Activated CD8-positive, alpha-beta memory T cell treated with anti-CD3 and anti-CD28 coated beads, Interleukin-2, amount 10 ng/mL, durations not matched to agents 7 days and 5 days (primary cell): ENCODE data around the gene PROSER2. TPM values are rescaled to one million over a fixed set of nuclear protein-coding genes. Genes with fewer than 3 reads are reported as not detected.

Source experiments
- ATAC-seq: fragments of 150-1000 bp; cut with Tn5 transposase; one replicate; pipeline ENCODE4 v1.10.0; 2021; ENCODE audit warnings: moderate library complexity
- CTCF ChIA-PET: fragments of 350-600 bp; sonication (Branson Sonifier 250); formaldehyde crosslinking; loops from one replicate; lab custom pipeline; 2021; ENCODE audit warnings: antibody characterized with exemption; lab: Charles Lee
- DNase-seq: peaks from one replicate; pipeline ENCODE4 v3.0.0-alpha.2; 2020
- H3K27ac Mint-ChIP-seq: one replicate; pipeline ENCODE4 v1.8.0; 2021; ENCODE audit warnings: mild to moderate bottlenecking, mixed read lengths
- H3K27me3 Mint-ChIP-seq: one replicate; pipeline ENCODE4 v1.8.0; 2021; ENCODE audit warnings: mixed read lengths
- H3K36me3 Mint-ChIP-seq: one replicate; pipeline ENCODE4 v1.8.0; 2021; ENCODE audit warnings: mild to moderate bottlenecking, mixed read lengths
- H3K4me1 Mint-ChIP-seq: one replicate; pipeline ENCODE4 v1.8.0; 2021; ENCODE audit warnings: mixed read lengths
- H3K4me3 Mint-ChIP-seq: one replicate; pipeline ENCODE4 v1.8.0; 2021; ENCODE audit warnings: mild to moderate bottlenecking, moderate library complexity, mixed read lengths
- H3K9me3 Mint-ChIP-seq: one replicate; pipeline ENCODE4 v1.8.0; 2022; ENCODE audit warnings: low read depth, mixed read lengths
- total RNA-seq, 2 experiments: library from RNA; stranded (reverse); gene quantifications; one replicate each; pipeline ENCODE4 v1.2.3, GENCODE V29; 2021

Gene PROSER2
- total RNA-seq, 2 experiments from 2014 or later, result 0.23 TPM

DNA sequence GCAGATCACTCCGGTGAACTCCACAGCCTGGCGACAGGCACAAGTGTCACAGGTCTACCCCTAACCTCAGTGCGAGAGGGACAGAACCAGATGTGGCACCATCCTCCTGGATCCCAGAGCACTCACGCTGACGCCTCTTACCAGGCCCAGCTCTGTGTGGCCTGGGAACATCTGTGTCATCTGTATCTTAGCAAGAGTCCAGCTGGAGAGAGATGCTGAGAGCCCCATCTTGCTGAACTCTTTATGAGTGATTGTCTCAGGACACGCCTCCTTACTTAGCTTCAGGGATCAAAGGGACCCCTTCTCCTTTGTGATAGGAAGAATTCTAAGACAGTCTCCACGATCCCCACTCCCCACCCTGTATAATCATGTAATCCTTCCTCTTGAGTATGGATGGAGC is 10.0 kb upstream of the PROSER2 start:
- DNase-seq, result no peak
- CTCF ChIA-PET, result interaction anchor here (1.3 kb wide), 1 partner anchor 9 kb away, joined by 4 read pairs; no protein-coding TSS in a partner anchor
- no peaks in the 10 kb centered on the region for H3K36me3 Mint-ChIP-seq
- H3K9me3 Mint-ChIP-seq, result no peaks in the 10 kb centered on the region
- no peak overlapping the region for H3K27ac Mint-ChIP-seq
- H3K27me3 Mint-ChIP-seq, result peaks cover 14% of the 10 kb centered on the region
- no peak overlapping the region for H3K4me3 Mint-ChIP-seq
- H3K4me1 Mint-ChIP-seq, result no peaks in the 10 kb centered on the region
- ATAC-seq, result no peak

GRCh38 chr10:11813855-11814567 is 9.1 kb upstream of the PROSER2 start:
- H3K9me3 Mint-ChIP-seq, result no peaks in the 10 kb centered on the region
- no peaks in the 10 kb centered on the region for H3K36me3 Mint-ChIP-seq
- no peak for ATAC-seq
- H3K4me3 Mint-ChIP-seq, result no peak overlapping the region
- no peak for DNase-seq
- H3K27me3 Mint-ChIP-seq, result peaks cover 6% of the 10 kb centered on the region
- H3K4me1 Mint-ChIP-seq, result no peaks in the 10 kb centered on the region
- CTCF ChIA-PET, result interaction anchor here (0.7 to 1.3 kb wide), 3 partner anchors 9 to 173 kb away, joined by 3 to 4 read pairs (median 4); no protein-coding TSS in a partner anchor
- no peak overlapping the region for H3K27ac Mint-ChIP-seq

DNA sequence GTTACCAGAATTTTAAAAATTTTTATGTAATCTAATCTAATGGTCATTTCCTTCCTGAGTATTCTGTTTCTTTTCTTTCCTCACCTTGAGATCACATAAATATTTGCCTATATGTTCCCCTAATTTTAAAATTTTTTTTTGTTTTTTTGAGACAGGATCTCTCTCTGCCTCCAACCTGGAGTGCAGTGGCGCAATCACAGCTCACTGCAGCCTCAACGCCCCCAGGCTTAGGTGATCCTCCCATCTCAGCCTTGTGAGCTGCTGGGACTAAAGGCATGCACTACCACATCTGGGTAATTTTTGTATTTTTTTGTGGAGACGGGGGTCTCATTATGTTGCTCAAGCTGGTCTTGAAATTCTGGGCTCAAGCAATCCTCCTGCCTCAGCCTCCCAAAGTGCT is 4.1 kb upstream of the PROSER2 start:
- DNase-seq, result no peak
- Mint-ChIP-seq H3K27ac (no peak overlapping the region), H3K9me3 (no peaks in the 10 kb centered on the region), H3K4me1 (peaks cover 7% of the 10 kb centered on the region), H3K4me3 (no peak overlapping the region), H3K27me3 (peaks cover 27% of the 10 kb centered on the region), H3K36me3 (no peaks in the 10 kb centered on the region)
- no peak for ATAC-seq
- CTCF ChIA-PET, result interaction anchor here (0.7 to 2.3 kb wide), 6 partner anchors 9 to 304 kb away, joined by 3 to 7 read pairs (median 4); no protein-coding TSS in a partner anchor

DNA sequence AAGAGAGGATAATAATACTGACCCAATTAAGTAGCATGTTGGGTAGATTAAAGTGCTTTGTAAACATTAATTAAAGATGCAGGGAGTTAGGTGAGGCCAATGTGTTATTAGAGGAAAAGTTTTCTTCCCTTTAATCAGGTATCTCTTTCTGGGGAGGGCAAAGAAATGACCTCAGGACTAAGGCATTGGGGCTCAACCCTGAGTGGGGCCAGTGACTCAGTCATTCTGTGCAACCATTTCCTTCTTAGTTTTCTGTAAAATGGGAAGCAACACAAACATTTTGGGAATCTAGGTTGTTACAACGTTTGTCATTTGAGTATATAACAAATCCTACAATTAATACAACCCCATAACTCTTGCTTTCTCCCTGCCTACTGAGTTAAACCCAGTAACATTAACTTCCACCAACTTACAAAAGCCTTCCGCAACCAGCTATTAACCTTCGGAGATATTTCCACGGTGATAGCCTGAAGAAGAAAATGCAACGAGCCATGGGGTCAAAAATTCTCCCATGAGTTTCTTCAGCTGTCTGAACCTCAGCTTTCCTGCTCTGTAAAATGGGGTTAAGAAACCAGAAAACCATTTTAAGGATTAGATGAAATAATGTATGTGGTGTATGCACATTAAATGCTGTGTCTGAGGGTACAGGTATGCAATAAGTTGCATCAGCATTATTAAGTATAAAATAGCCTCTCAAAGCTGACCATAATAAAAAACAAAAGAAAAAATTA is 965 bp upstream of the PROSER2 start:
- Mint-ChIP-seq H3K27me3 (peaks cover 50% of the 10 kb centered on the region), H3K4me3 (no peak overlapping the region), H3K36me3 (no peaks in the 10 kb centered on the region), H3K27ac (no peak overlapping the region), H3K9me3 (no peaks in the 10 kb centered on the region), H3K4me1 (peaks cover 11% of the 10 kb centered on the region)
- CTCF ChIA-PET, result interaction anchor here (0.6 to 1.6 kb wide), 3 partner anchors 9 to 955 kb away, joined by 3 to 4 read pairs (median 4); no protein-coding TSS in a partner anchor
- no peak for DNase-seq
- ATAC-seq, result no peak

- DNase-seq (no peak), ATAC-seq (no peak)
- Mint-ChIP-seq H3K27ac (no peak overlapping the region), H3K4me3 (no peak overlapping the region), H3K27me3 (peaks cover 54% of the 10 kb centered on the region), H3K9me3 (no peaks in the 10 kb centered on the region), H3K4me1 (peaks cover 11% of the 10 kb centered on the region), H3K36me3 (no peaks in the 10 kb centered on the region)
- CTCF ChIA-PET, result interaction anchor here (1.0 to 1.6 kb wide), 2 partner anchors 10 to 164 kb away, joined by 3 to 4 read pairs; no protein-coding TSS in a partner anchor
These were observed 391 bp upstream of the PROSER2 start for GRCh38 chr10:11822809-11823121.

GRCh38 chr10:11823989-11824346 is 812 bp downstream of the PROSER2 start:
- CTCF ChIA-PET, result no interaction called here
- DNase-seq (no peak), ATAC-seq (no peak)
- Mint-ChIP-seq H3K27me3 (peaks cover 60% of the 10 kb centered on the region), H3K9me3 (no peaks in the 10 kb centered on the region), H3K36me3 (no peaks in the 10 kb centered on the region), H3K27ac (no peak overlapping the region), H3K4me3 (peak overlapping the region; percentile 61), H3K4me1 (peaks cover 11% of the 10 kb centered on the region)

- ATAC-seq (no peak), DNase-seq (no peak)
- CTCF ChIA-PET, result no interaction called here
- H3K9me3 Mint-ChIP-seq, result no peaks in the 10 kb centered on the region
- peak overlapping the region; percentile 61 for H3K4me3 Mint-ChIP-seq
- H3K27me3 Mint-ChIP-seq, result peaks cover 61% of the 10 kb centered on the region
- H3K36me3 Mint-ChIP-seq, result no peaks in the 10 kb centered on the region
- H3K27ac Mint-ChIP-seq, result no peak overlapping the region
- H3K4me1 Mint-ChIP-seq, result peaks cover 11% of the 10 kb centered on the region
These were observed 1.2 kb downstream of the PROSER2 start for GRCh38 chr10:11824376-11824775.

DNA sequence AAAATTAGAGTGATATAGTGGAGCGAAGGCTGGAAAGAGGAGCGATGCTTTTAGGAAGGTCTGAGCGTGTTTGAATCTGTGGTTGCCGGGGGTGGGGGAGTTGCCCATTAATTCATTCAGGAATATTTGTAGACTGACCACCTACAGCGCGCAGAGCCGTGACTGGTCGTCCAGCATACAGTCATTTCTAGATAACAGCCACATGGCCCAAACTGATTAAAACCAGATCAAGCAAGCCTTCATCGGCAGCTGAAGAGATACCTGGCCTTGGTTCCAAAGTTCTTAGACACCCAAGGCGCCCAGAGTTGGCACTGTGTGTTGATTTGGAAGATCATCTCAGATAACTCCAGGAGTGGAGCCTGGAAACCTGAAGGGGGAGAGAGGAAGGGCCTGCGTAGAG is 1.7 kb downstream of the PROSER2 start:
- Mint-ChIP-seq H3K27ac (no peak overlapping the region), H3K4me1 (peaks cover 6% of the 10 kb centered on the region), H3K9me3 (no peaks in the 10 kb centered on the region), H3K27me3 (peaks cover 56% of the 10 kb centered on the region), H3K36me3 (no peaks in the 10 kb centered on the region), H3K4me3 (no peak overlapping the region)
- CTCF ChIA-PET, result no interaction called here
- DNase-seq, result no peak
- no peak for ATAC-seq

GRCh38 chr10:11825796-11826414 is 2.7 kb downstream of the PROSER2 start:
- Mint-ChIP-seq H3K4me3 (no peak overlapping the region), H3K9me3 (no peaks in the 10 kb centered on the region), H3K27me3 (peaks cover 58% of the 10 kb centered on the region), H3K4me1 (peaks cover 6% of the 10 kb centered on the region), H3K36me3 (no peaks in the 10 kb centered on the region), H3K27ac (no peak overlapping the region)
- ATAC-seq (no peak), DNase-seq (no peak)
- CTCF ChIA-PET, result no interaction called here

DNA sequence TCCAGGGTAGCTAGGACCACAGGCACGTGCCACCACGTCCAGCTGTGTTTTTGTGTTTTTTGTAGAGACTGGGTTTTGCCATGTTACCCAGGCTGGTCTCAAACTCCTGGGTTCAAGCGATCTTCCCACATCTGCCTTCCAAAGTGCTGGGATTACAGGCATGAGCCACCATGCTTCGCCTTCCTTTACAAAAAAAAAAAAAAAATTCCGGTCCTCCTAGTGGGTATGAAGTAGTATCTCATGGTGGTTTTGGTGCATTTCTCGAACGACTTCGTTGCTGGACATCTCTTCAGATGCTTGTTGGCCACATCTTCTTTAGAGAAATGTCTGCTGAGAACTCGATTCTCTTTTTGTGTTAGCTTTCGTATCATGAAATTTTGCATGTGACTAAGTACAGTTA is 3.9 kb downstream of the PROSER2 start:
- Mint-ChIP-seq H3K4me1 (peaks cover 6% of the 10 kb centered on the region), H3K36me3 (no peaks in the 10 kb centered on the region), H3K27ac (no peak overlapping the region), H3K27me3 (peaks cover 59% of the 10 kb centered on the region), H3K4me3 (no peak overlapping the region), H3K9me3 (no peaks in the 10 kb centered on the region)
- CTCF ChIA-PET, result no interaction called here
- ATAC-seq, result no peak
- no peak for DNase-seq

GRCh38 chr10:11827414-11827813 is 4.3 kb downstream of the PROSER2 start:
- Mint-ChIP-seq H3K9me3 (no peaks in the 10 kb centered on the region), H3K27me3 (peaks cover 59% of the 10 kb centered on the region), H3K4me1 (peaks cover 6% of the 10 kb centered on the region), H3K4me3 (no peak overlapping the region), H3K27ac (no peak overlapping the region), H3K36me3 (no peaks in the 10 kb centered on the region)
- CTCF ChIA-PET, result no interaction called here
- DNase-seq (no peak), ATAC-seq (no peak)

- peaks cover 6% of the 10 kb centered on the region for H3K4me1 Mint-ChIP-seq
- H3K9me3 Mint-ChIP-seq, result no peaks in the 10 kb centered on the region
- no peaks in the 10 kb centered on the region for H3K36me3 Mint-ChIP-seq
- H3K27ac Mint-ChIP-seq, result no peak overlapping the region
- peaks cover 63% of the 10 kb centered on the region for H3K27me3 Mint-ChIP-seq
- DNase-seq, result no peak
- CTCF ChIA-PET, result interaction anchor here (1.5 kb wide), 1 partner anchor 158 kb away, joined by 4 read pairs; no protein-coding TSS in a partner anchor
- no peak overlapping the region for H3K4me3 Mint-ChIP-seq
- ATAC-seq, result no peak
These were observed 5.6 kb downstream of the PROSER2 start for GRCh38 chr10:11828682-11829284.

DNA sequence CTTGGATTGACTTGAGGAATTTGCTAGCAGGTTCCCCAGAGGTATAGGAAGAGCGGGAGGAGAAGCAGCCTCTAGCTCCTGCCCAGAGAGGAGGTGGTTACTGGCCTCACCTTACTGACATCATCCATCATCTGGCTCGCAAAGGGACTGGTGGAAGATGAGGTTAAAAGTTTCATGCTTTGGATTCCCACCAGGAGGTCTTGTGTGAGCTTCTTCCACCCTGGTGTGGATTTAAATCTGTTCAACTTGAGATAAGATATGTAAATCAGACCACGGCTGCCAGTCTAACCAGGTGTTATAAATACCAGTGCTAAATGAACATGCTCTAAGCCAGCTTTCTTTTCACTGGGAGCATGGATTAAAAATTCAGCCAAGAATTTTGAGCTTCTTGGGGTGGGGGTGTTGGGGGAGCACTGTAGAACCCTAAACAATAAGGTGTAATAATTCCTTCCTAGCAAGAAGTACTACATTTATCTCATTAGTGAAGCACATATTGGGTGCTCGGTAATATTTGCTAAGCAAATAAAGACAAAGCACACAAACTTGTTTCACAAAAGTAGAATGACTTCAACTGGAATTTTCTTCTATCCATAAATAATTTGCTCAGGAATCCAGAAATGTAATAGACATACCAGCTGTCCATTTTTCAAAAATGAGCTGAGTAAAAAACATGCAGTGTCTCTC is 7.8 kb downstream of the PROSER2 start:
- Mint-ChIP-seq H3K27ac (no peak overlapping the region), H3K36me3 (no peaks in the 10 kb centered on the region), H3K4me3 (no peak overlapping the region), H3K9me3 (no peaks in the 10 kb centered on the region), H3K4me1 (no peaks in the 10 kb centered on the region), H3K27me3 (peaks cover 43% of the 10 kb centered on the region)
- CTCF ChIA-PET, result interaction anchor here (1.1 kb wide), 1 partner anchor 11 kb away, joined by 3 read pairs; no protein-coding TSS in a partner anchor
- ATAC-seq (no peak), DNase-seq (no peak)
